Measurements from ENCODE around the gene PSME3.
"Not testable (repeated sequence)": the region's sequence is repeated elsewhere in the genome, so short reads cannot be mapped to it uniquely, and the experiment has no call there.

The PSME3 gene

DNA sequence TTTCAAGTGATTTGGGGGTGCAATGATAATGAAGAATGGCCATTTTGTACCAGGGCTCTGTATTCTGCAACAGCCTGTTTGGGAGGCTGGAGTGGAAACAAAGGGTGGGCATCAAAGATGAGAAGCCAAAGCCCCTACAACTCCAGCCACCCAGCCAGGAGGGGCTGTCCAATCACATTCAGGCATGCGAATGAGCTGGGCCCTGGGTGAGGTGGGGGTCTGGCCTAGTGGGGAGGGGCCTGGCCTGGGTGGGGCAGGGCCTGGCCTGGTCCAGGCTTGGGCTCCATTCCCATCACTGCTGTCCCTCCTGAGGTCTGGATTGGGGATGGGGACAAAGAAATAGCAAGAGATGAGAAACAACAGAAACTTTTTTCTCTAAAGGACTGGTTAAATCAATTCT is 24.2 kb downstream of the PSME3 start:
- POLR2A ChIA-PET: interaction anchor here (0.8 to 1.1 kb wide), 2 partner anchors 33 to 141 kb away, joined by 3 read pairs; partner anchors contain the start of genes BECN1 and RPL27
- CTCF ChIA-PET: no interaction called here
- no peak for DNase-seq (ENCODE audit: extremely low spot score)
- TF ChIP-seq LEF1 (IDR thresholded peaks at IDR 0.05; ENCODE audit: borderline replicate concordance) (no peak), NFRKB (IDR thresholded peaks at IDR 0.05) (no peak), CTBP1 (IDR thresholded peaks at IDR 0.05; ENCODE audit: borderline replicate concordance) (no peak), ELF4 (IDR thresholded peaks at IDR 0.05) (no peak), HDGF (IDR thresholded peaks at IDR 0.05; ENCODE audit: borderline replicate concordance) (no peak), SUZ12 (IDR thresholded peaks at IDR 0.05) (no peak), ARNT (IDR thresholded peaks at IDR 0.05) (no peak), FOXK2 (IDR thresholded peaks at IDR 0.05) (no peak), BHLHE40 (IDR thresholded peaks at IDR 0.05; ENCODE audit: borderline replicate concordance) (no peak), FOXA1 (IDR thresholded peaks at IDR 0.05) (no peak), SP1 (IDR thresholded peaks at IDR 0.05) (no peak)
- TF ChIP-seq, protein P1, sequence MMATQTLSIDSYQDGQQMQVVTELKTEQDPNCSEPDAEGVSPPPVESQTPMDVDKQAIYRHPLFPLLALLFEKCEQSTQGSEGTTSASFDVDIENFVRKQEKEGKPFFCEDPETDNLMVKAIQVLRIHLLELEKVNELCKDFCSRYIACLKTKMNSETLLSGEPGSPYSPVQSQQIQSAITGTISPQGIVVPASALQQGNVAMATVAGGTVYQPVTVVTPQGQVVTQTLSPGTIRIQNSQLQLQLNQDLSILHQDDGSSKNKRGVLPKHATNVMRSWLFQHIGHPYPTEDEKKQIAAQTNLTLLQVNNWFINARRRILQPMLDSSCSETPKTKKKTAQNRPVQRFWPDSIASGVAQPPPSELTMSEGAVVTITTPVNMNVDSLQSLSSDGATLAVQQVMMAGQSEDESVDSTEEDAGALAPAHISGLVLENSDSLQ (IDR thresholded peaks at IDR 0.05): no peak

DNA sequence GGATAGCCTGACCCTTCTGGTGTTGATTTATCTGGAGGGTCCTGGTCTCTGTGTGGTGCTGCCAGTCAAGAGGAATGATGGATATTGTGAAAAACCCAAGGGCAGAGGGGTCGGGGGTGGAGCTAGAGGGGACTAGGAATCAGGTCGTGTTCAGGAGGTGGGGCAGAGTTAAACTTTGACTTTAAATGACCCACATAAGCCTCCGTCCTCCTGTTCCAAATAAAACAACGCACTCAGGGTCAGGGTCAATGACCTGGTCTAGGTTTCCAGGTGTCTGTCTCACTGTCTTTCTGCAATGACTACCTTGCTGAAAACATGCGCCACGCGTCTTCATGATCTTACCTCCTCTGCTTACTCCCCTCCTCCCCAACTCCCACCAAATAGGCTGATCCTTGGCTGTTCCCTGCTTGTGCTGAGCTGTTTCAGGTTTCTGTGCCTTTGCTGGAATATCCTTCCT is 32.5 kb downstream of the PSME3 start:
- DNase-seq (ENCODE audit: extremely low spot score): no peak
- TF ChIP-seq ELF4 (IDR thresholded peaks at IDR 0.05): no peak
- no peak for TF ChIP-seq TARDBP (IDR thresholded peaks at IDR 0.05)
- no peak for TF ChIP-seq FOXA1 (IDR thresholded peaks at IDR 0.05)
- no peak for TF ChIP-seq NFRKB (IDR thresholded peaks at IDR 0.05)
- TF ChIP-seq ARNT (IDR thresholded peaks at IDR 0.05): no peak
- TF ChIP-seq FOXK2 (IDR thresholded peaks at IDR 0.05): no peak
- TF ChIP-seq ZNF384 (IDR thresholded peaks at IDR 0.05): no peak
- TF ChIP-seq, protein P1 (IDR thresholded peaks at IDR 0.05): no peak
- no peak for TF ChIP-seq SUZ12 (IDR thresholded peaks at IDR 0.05)
- TF ChIP-seq CTBP1 (IDR thresholded peaks at IDR 0.05; ENCODE audit: borderline replicate concordance): no peak
- no peak for TF ChIP-seq L3MBTL2 (conservative IDR thresholded peaks at IDR 0.05)
- no peak for TF ChIP-seq FOXM1 (IDR thresholded peaks at IDR 0.05; ENCODE audit: borderline replicate concordance)
- TF ChIP-seq BHLHE40 (IDR thresholded peaks at IDR 0.05; ENCODE audit: borderline replicate concordance): no peak
- TF ChIP-seq SP1 (IDR thresholded peaks at IDR 0.05): no peak
- no peak for TF ChIP-seq HDGF (IDR thresholded peaks at IDR 0.05; ENCODE audit: borderline replicate concordance)
- no peak for TF ChIP-seq LEF1 (IDR thresholded peaks at IDR 0.05; ENCODE audit: borderline replicate concordance)
- ChIA-PET POLR2A (interaction anchor here (1.6 kb wide), 1 partner anchor 132 kb away, joined by 9 read pairs; the partner anchor contains the start of gene RPL27), CTCF (interaction anchor here (1.1 kb wide), 1 partner anchor 22 kb away, joined by 3 read pairs; no protein-coding TSS in a partner anchor)

DNA sequence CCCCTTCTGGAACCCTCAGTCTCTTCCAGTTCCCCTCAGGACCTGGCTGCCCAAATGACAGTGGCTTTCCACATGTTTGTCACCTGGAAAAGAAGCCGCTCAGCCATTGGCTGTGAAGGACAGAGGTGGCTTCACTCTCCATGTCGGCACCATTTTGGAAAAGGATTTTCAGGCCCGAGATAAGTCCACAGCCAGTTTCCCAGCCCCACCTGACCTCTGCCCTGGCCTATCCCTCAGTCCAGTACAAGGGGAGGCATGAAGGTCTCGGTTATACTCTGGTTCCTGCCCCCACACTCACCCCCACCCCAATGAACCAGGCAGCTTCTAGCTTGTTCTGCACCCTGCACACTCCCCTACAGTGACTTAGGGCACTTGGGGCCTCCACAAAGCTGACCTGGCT is 33.0 kb downstream of the PSME3 start:
- TF ChIP-seq SUZ12 (IDR thresholded peaks at IDR 0.05): no peak
- DNase-seq (ENCODE audit: extremely low spot score): no peak
- CTCF ChIA-PET: interaction anchor here (1.1 kb wide), 1 partner anchor 23 kb away, joined by 3 read pairs; no protein-coding TSS in a partner anchor
- POLR2A ChIA-PET: interaction anchor here (0.9 kb wide), 1 partner anchor 21 kb away, joined by 3 read pairs; no protein-coding TSS in a partner anchor

DNA sequence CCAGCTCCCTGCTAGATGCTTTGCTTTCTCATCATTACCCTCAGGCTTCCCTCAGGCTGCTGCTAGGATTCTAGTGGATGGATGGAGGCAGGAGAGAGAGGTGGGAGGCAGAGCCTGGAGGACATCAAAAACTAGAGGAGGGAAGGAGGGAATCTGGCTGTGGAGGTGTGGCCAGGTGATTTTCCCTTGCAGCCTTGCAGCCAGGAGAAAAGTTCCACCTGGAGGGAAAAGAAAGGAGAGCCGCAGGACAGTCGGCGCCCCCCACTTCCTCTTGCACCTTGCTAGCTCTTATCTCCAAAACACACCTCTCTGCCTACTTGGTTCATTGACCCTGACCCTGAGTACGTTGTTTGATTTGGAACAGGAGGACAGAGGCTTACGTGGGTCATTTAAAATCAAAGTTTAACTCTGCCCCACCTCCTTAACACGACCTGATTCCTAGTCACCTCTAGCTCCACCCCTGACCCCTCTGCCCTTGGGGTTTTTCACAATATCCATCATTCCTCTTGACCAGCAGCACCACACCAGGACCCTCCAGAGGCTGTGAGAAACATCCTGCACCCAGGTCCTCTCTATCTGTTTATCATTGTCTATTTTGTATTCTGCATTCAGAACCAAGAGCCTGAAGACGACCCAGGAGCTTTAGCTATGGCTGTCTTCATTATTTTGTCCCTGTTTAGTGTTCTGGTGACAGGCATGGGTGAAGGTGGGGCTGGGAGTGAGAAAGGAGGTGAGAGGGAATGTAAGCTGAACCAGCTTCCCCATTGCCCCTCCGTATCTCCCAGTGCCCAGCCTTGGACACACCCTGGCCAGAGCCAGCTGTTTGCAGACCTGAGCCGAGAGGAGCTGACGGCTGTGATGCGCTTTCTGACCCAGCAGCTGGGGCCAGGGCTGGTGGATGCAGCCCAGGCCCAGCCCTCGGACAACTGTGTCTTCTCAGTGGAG is 33.7 kb downstream of the PSME3 start:
- POLR2A ChIA-PET: interaction anchor here (0.9 kb wide), 1 partner anchor 21 kb away, joined by 3 read pairs; no protein-coding TSS in a partner anchor
- CTCF ChIA-PET: no interaction called here
- TF ChIP-seq FOXK2 (IDR thresholded peaks at IDR 0.05): no peak
- TF ChIP-seq ARNT (IDR thresholded peaks at IDR 0.05): no peak
- no peak for TF ChIP-seq ELF4 (IDR thresholded peaks at IDR 0.05)
- TF ChIP-seq ZNF384 (IDR thresholded peaks at IDR 0.05): no peak
- TF ChIP-seq SUZ12 (IDR thresholded peaks at IDR 0.05): no peak
- no peak for TF ChIP-seq TARDBP (IDR thresholded peaks at IDR 0.05)
- TF ChIP-seq, protein P1 (IDR thresholded peaks at IDR 0.05): no peak
- no peak for TF ChIP-seq FOXM1 (IDR thresholded peaks at IDR 0.05; ENCODE audit: borderline replicate concordance)
- no peak for TF ChIP-seq FOXA1 (IDR thresholded peaks at IDR 0.05)
- TF ChIP-seq L3MBTL2 (conservative IDR thresholded peaks at IDR 0.05): no peak
- no peak for TF ChIP-seq NFRKB (IDR thresholded peaks at IDR 0.05)
- TF ChIP-seq CTBP1 (IDR thresholded peaks at IDR 0.05; ENCODE audit: borderline replicate concordance): no peak
- no peak for TF ChIP-seq BHLHE40 (IDR thresholded peaks at IDR 0.05; ENCODE audit: borderline replicate concordance)
- TF ChIP-seq SP1 (IDR thresholded peaks at IDR 0.05): no peak
- TF ChIP-seq LEF1 (IDR thresholded peaks at IDR 0.05; ENCODE audit: borderline replicate concordance): no peak
- no peak for TF ChIP-seq HDGF (IDR thresholded peaks at IDR 0.05; ENCODE audit: borderline replicate concordance)
- DNase-seq (ENCODE audit: extremely low spot score): no peak

DNA sequence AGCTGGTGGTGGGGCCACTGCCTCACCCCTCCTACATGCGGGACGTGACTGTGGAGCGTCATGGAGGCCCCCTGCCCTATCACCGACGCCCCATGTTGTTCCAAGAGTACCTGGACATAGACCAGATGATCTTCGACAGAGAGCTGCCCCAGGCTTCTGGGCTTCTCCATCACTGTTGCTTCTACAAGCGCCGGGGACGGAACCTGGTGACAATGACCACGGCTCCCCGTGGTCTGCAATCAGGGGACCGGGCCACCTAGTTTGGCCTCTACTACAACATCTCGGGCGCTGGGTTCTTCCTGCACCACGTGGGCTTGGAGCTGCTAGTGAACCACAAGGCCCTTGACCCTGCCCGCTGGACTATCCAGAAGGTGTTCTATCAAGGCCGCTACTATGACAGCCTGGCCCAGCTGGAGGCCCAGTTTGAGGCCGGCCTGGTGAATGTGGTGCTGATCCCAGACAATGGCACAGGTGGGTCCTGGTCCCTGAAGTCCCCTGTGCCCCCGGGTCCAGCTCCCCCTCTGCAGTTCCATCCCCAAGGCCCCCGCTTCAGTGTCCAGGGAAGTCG is 34.6 kb downstream of the PSME3 start:
- DNase-seq (ENCODE audit: extremely low spot score); POLR2A ChIA-PET; CTCF ChIA-PET: not testable (repeated sequence)

DNA sequence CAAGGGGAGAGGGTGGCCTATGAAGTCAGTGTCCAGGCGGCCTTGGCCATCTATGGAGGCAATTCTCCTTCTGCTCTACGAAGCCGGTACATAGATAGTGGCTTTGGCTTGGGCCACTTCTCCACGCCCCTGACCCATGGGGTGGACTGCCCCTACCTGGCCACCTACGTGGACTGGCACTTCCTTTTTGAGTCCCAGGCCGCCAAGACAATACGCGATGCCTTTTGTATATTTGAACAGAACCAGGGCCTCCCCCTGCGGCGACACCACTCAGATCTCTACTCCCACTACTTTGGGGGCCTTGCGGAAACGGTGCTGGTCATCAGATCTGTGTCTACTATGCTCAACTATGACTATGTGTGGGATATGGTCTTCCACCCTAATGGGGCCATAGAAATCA is 35.1 kb downstream of the PSME3 start:
- no peak for DNase-seq (ENCODE audit: extremely low spot score)
- TF ChIP-seq FOXK2 (IDR thresholded peaks at IDR 0.05) (no peak), SP1 (IDR thresholded peaks at IDR 0.05) (no peak), HDGF (IDR thresholded peaks at IDR 0.05; ENCODE audit: borderline replicate concordance) (no peak), CTBP1 (IDR thresholded peaks at IDR 0.05; ENCODE audit: borderline replicate concordance) (no peak), NFRKB (IDR thresholded peaks at IDR 0.05) (no peak), FOXM1 (IDR thresholded peaks at IDR 0.05; ENCODE audit: borderline replicate concordance) (no peak), SUZ12 (IDR thresholded peaks at IDR 0.05) (no peak), L3MBTL2 (conservative IDR thresholded peaks at IDR 0.05) (no peak), TARDBP (IDR thresholded peaks at IDR 0.05) (no peak), ARNT (IDR thresholded peaks at IDR 0.05) (no peak), FOXA1 (IDR thresholded peaks at IDR 0.05) (no peak)
- TF ChIP-seq, protein P1 (IDR thresholded peaks at IDR 0.05): no peak
- POLR2A ChIA-PET: no interaction called here
- CTCF ChIA-PET: no interaction called here

All from HEK293T (cell line).